HG03575 (cell line): ENCODE measurements around the gene OR56A3.
"Not testable (repeated sequence)": the region's sequence is repeated elsewhere in the genome, so short reads cannot be mapped to it uniquely, and the experiment has no call there.

Experiments used
- ATAC-seq: cut with Tn5 transposase; IDR thresholded peaks from one replicate; pipeline ENCODE4 v1.9.1; 2021; ENCODE audit not compliant: unreplicated experiment, insufficient number of reproducible peaks, low FRiP score; ENCODE audit errors: extremely low read depth

Gene OR56A3

DNA sequence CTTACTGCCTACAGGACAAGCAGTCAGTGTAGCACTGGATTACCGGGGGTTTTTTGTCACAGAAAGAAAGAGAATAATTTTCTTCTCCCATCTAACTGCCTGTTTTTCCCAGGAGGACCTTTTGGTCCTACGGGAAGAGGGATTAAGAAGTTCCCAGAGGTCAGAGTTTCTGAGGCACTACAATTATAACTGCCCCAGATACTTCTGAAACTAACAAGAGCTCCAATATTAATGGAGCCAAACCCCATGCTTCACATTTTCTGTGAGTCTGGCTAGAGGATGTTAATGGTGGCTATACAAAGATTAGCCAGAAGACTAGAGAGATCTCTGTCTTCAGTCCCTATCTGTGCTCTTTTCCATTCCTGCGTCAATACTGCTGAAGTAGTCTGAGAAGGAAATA is at the start of gene OR56A3:
TSS of gene OR56A3 (plus strand) at position 301 of the 400 bp plus-strand sequence. CDS start 5,096 bp downstream, outside the sequence.
- no peak for ATAC-seq

- no peak for ATAC-seq
Measured at GRCh38 chr11:5892908-5893307, 49.1 kb upstream of the OR56A3 start, which contains the start of gene OR52E5. TSS of gene OR52E5 (plus strand) at chr11:5893208. CDS start at chr11:5900777, 7,569 bp downstream.

GRCh38 chr11:5899534-5899933 is 42.5 kb upstream of the OR56A3 start:
- ATAC-seq = no peak

DNA sequence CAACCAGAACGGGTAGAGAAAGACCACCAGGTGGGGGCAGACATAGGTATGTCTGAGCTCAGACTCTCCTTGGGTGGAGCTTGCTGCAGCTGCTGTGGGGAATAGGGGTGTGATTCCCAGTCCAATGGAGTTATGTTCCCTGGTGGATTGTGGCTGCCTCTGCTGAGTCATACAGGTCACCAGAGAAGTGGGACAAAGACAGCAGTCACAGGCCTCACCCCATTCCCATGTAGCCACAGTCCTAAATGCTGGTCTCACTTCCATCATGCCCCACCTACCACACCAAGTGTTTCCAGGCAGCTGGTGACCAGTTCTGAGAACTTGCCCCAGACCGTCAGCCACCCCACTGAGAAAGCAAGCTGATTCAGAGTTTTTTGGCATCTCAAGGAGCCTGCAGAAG is 31.5 kb upstream of the OR56A3 start:
- no peak for ATAC-seq

GRCh38 chr11:5922749-5923426 is 19.2 kb upstream of the OR56A3 start:
- peak; percentile 65 for ATAC-seq

- peak; percentile 13 for ATAC-seq
Measured at GRCh38 chr11:5923427-5923776, 18.6 kb upstream of the OR56A3 start.

DNA sequence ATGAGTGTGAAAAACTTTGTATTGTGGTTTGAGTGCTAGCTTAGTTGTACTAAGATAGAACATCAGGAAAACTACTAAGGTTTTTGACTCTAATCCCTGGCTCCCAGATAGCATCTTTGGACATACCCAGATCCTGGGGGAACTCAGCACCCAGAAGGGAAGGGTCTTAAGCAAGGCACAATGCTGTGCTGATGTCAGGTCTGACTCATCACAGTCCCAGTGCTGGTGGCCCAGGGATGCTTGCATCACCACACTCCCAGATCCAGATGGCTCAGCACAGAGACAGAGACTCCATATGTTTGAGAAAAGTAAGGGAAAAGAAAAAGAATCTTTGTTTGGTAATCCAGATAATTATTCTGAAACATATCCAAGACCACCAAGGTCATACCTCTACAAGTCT is 18.3 kb upstream of the OR56A3 start:
- ATAC-seq = peak; percentile 20

DNA sequence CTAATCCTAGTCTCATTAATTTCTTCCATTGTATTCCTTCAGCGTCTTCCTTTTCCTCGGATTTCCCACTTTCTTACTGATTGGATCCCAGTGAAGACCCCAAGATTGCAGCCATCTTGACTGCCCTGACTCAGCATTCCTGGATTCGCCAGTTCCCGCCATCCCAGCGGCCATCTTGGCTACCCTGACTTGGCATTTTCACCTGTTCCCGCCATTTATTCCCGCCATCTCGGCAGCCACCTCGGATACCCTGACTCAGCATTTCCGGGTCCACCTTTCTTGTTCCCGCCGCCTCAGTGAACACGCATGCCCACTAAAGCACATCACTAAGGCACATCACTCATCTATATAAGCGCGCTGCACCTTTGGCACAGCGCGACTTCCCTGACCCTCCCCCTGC is 13.8 kb upstream of the OR56A3 start:
- ATAC-seq = no peak

GRCh38 chr11:5928811-5929210 is 13.2 kb upstream of the OR56A3 start:
- no peak for ATAC-seq

DNA sequence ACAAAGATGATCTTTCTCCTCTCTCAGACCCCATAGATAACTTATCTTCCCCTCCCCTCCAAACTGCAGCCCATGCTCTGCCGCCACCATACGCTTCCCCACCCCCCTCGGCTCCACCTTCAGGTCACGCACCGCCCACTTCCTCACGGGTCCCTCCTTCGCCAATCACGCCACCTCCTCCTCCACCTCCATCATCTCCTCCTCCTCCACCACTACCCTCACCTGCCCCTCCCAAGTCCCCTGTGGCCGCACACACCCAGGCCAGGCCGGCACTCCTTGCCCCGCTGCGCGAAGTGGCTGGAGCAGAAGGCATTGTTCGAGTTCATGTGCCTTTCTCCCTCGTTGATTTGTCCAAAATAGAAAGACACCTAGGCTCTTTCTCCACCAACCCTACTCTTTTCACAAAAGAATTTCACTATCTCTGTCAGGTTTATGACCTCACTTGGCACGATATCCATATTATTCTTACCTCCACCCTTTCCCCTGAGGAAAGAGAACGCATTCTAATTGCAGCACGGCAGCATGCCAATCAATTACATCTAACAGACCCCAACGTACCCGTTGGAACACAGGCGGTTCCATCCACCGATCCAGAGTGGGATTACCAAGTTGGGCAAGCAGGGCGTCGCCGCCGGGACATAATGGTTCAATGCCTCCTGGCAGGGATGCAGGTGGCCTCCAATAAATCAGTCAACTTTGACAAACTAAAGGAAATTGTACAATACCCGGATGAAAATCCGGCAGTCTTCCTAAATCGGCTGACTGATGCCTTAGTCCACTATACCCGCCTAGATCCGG is 12.3 kb upstream of the OR56A3 start:
- no peak for ATAC-seq

- ATAC-seq = no peak
Measured at GRCh38 chr11:5930614-5931013, 11.4 kb upstream of the OR56A3 start.

GRCh38 chr11:5931061-5931460 is 11.0 kb upstream of the OR56A3 start:
- no peak for ATAC-seq

- ATAC-seq = no peak
Measured at GRCh38 chr11:5932671-5933070, 9.4 kb upstream of the OR56A3 start.

- no peak for ATAC-seq
Measured at GRCh38 chr11:5933116-5933515, 8.9 kb upstream of the OR56A3 start.

DNA sequence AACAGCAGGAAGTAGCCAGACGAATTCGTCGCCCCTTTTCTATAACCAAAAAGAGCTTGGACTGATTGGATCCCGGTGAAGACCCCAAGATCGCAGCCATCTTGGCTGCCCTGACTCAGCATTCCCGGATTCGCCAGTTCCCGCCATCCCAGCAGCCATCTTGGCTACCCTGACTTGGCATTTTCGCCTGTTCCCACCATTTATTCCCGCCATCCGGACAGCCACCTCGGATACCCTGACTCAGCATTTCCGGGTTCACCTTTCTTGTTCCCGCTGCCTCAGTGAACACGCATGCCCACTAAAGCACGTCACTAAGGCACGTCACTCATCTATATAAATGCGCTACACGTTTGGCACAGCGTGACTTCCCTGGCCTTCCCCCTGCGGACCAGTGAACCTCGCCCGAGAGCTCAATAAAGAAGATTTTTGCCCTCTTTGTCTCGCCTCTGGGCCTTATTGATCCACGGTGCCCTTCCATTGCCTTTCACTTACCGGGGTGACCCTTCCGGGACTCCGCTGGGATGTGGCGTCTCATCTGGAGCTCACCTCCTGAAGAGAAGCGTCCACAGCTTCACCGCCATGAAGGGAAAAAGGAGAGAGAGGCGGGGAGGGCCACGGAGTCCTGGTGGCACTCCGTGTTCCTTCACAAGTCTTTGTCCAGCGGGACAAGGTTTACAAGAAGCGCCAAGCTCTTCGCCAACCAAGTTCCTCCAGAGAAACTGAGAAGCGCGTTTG is 4.0 kb upstream of the OR56A3 start:
- ATAC-seq = no peak

DNA sequence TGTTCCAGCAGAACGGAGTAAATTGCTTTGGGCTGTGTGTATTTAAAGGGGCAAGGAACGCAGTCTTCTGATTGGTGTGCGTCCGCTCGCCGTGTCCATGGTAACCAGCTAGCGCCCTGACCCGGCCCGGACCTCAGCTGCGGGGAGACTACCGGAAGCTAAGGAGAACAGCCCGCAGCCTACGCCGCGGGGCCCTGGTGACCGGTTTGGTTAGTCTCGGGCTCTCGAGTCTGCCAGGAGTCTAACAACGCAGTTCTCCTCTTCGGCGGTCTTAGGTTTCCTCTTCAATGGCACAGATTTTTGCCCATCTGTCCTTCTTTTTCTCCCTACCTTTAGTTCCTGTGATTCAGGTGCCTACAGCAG is 3.5 kb upstream of the OR56A3 start:
- no peak for ATAC-seq

DNA sequence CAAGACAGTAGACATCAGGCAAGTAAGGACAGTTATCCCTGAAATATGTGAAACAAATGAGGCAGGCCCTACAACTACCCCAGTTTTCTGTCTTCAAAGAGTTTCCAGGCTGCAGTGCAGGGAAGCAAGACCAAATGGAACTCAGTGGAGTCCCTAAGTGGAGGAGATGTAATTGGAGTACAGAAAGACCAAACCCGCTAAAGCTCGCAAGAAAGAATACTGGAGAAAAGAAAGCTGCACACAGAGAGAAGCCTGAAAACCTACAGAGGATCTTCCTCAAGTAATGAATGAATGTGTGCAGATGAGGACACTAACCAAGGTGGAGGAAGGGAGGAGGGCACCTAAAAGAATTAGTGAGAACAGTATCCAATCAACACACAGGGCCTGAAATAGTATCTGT is 1.3 kb upstream of the OR56A3 start:
- no peak for ATAC-seq

- ATAC-seq = no peak
Measured at GRCh38 chr11:5955586-5955985, 13.5 kb downstream of the OR56A3 start.

- not testable (repeated sequence) for ATAC-seq
Measured at GRCh38 chr11:5960704-5961320, 18.8 kb downstream of the OR56A3 start.
